Astrocyte (in vitro differentiated cells and primary cell): ENCODE measurements around the gene IDUA. TPM values are rescaled to one million over a fixed set of nuclear protein-coding genes. Genes with fewer than 3 reads are reported as not detected.

Experiments
- DNase-seq: peaks from one replicate; pipeline ENCODE4 v3.0.0-alpha.2; 2010; ENCODE audit warnings: low read depth
- FAIRE-seq: peaks from 2 replicates; lab custom pipeline; 2011; peaks lifted over from hg19 to GRCh38; lab: Jason Lieb, UNC
- H2AFZ ChIP-seq: 2 replicates; pipeline ENCODE4 v1.6.0; 2012; ENCODE audit warnings: low read depth, low read length, inconsistent platforms
- H3K27ac ChIP-seq: 2 replicates; pipeline ENCODE4 v1.5.1; 2011; ENCODE audit warnings: low read depth, low read length, inconsistent platforms
- H3K27me3 ChIP-seq: 2 replicates; pipeline ENCODE4 v1.6.0; 2011; ENCODE audit warnings: low read length, inconsistent platforms; ENCODE audit not compliant: insufficient read depth
- H3K36me3 ChIP-seq: 2 replicates; pipeline ENCODE4 v1.5.1; 2011; ENCODE audit warnings: low read length, inconsistent platforms; ENCODE audit not compliant: insufficient read depth
- H3K4me1 ChIP-seq: 2 replicates; pipeline ENCODE4 v1.5.1; 2011; ENCODE audit warnings: low read length, inconsistent platforms; ENCODE audit not compliant: insufficient read depth
- H3K4me2 ChIP-seq: 2 replicates; pipeline ENCODE4 v1.6.0; 2012; ENCODE audit warnings: low read length, inconsistent platforms
- H3K4me3 ChIP-seq: 2 replicates; pipeline ENCODE4 v1.5.1; 2011; ENCODE audit warnings: low read depth, mild to moderate bottlenecking, low read length, inconsistent platforms; ENCODE audit not compliant: insufficient read depth
- H3K79me2 ChIP-seq: 2 replicates; pipeline ENCODE4 v1.6.0; 2012; ENCODE audit warnings: mild to moderate bottlenecking, low read length, inconsistent platforms; ENCODE audit not compliant: insufficient read depth
- H3K9ac ChIP-seq: 2 replicates; pipeline ENCODE4 v1.6.0; 2012; ENCODE audit warnings: mild to moderate bottlenecking, low read length, inconsistent platforms
- H3K9me3 ChIP-seq: 2 replicates; pipeline ENCODE4 v1.5.1; 2012; ENCODE audit warnings: low read depth, mild to moderate bottlenecking, low read length, inconsistent platforms; ENCODE audit not compliant: insufficient read depth
- H4K20me1 ChIP-seq: 2 replicates; pipeline ENCODE4 v1.6.0; 2012; ENCODE audit warnings: low read length, inconsistent platforms; ENCODE audit not compliant: insufficient read depth
- H3K27ac Mint-ChIP-seq: one replicate; pipeline ENCODE4 v1.8.0; 2021; ENCODE audit warnings: mild to moderate bottlenecking, mixed read lengths; ENCODE audit not compliant: unreplicated experiment
- H3K27me3 Mint-ChIP-seq: one replicate; pipeline ENCODE4 v1.8.0; 2021; ENCODE audit warnings: low read depth, mixed read lengths; ENCODE audit not compliant: unreplicated experiment
- H3K36me3 Mint-ChIP-seq: one replicate; pipeline ENCODE4 v1.8.0; 2021; ENCODE audit warnings: low read depth, mixed read lengths; ENCODE audit not compliant: unreplicated experiment
- H3K4me1 Mint-ChIP-seq: one replicate; pipeline ENCODE4 v1.8.0; 2021; ENCODE audit warnings: low read depth, mixed read lengths; ENCODE audit not compliant: unreplicated experiment
- H3K4me3 Mint-ChIP-seq: one replicate; pipeline ENCODE4 v1.8.0; 2021; ENCODE audit warnings: mild to moderate bottlenecking, moderate library complexity, mixed read lengths; ENCODE audit not compliant: unreplicated experiment
- H3K9me3 Mint-ChIP-seq: one replicate; pipeline ENCODE4 v1.8.0; 2021; ENCODE audit warnings: mild to moderate bottlenecking, mixed read lengths; ENCODE audit not compliant: unreplicated experiment
- CTCF ChIP-seq: IDR thresholded peaks from 2 replicates; pipeline ENCODE4 v1.5.1; 2011; ENCODE audit warnings: low read depth, mild to moderate bottlenecking, inconsistent platforms, low read length, moderate library complexity; ENCODE audit not compliant: insufficient read depth
- EZH2 ChIP-seq: IDR thresholded peaks from 2 replicates; pipeline ENCODE4 v1.6.1; 2012; ENCODE audit warnings: mild to moderate bottlenecking, low read length, inconsistent platforms; ENCODE audit not compliant: insufficient read depth
- total RNA-seq: library from RNA; stranded (reverse); gene quantifications from 2 replicates; pipeline ENCODE4 v1.2.1, GENCODE V29; 2021

Gene IDUA
- total RNA-seq, 1 donor from 2014 or later: 20.5 TPM

GRCh38 chr4:951594-952468 is 35.0 kb upstream of the IDUA start:
- Mint-ChIP-seq H3K27me3 (peaks cover 3% of the 10 kb centered on the region), H3K9me3 (no peaks in the 10 kb centered on the region), H3K4me1 (no peaks in the 10 kb centered on the region), H3K36me3 (peaks cover 7% of the 10 kb centered on the region), H3K4me3 (no peak overlapping the region), H3K27ac (no peak overlapping the region)
- TF ChIP-seq CTCF (no peak), EZH2 (no peak)
- Histone ChIP-seq H2AFZ (no peak overlapping the region), H3K9ac (no peak overlapping the region), H3K27me3 (no peaks in the 10 kb centered on the region), H3K27ac (no peak overlapping the region), H3K9me3 (no peaks in the 10 kb centered on the region), H3K4me3 (no peak overlapping the region), H3K79me2 (no peaks in the 10 kb centered on the region), H3K4me1 (no peaks in the 10 kb centered on the region), H3K36me3 (no peaks in the 10 kb centered on the region), H4K20me1 (peaks cover 25% of the 10 kb centered on the region), H3K4me2 (no peak overlapping the region)
- DNase-seq (no peak), FAIRE-seq (no peak)

GRCh38 chr4:952881-953573 is 33.8 kb upstream of the IDUA start:
- H3K27me3 Mint-ChIP-seq: peaks cover 3% of the 10 kb centered on the region
- no peaks in the 10 kb centered on the region for H3K79me2 ChIP-seq
- no peak overlapping the region for H3K4me2 ChIP-seq
- H3K27me3 ChIP-seq: no peaks in the 10 kb centered on the region
- peak overlapping the region; percentile 69 for H3K27ac Mint-ChIP-seq
- DNase-seq (no peak), FAIRE-seq (no peak)
- H3K4me3 ChIP-seq: no peak overlapping the region
- H3K9ac ChIP-seq: no peak overlapping the region
- no peaks in the 10 kb centered on the region for H3K9me3 Mint-ChIP-seq
- no peaks in the 10 kb centered on the region for H3K9me3 ChIP-seq
- peaks cover 16% of the 10 kb centered on the region for H4K20me1 ChIP-seq
- no peaks in the 10 kb centered on the region for H3K4me1 ChIP-seq
- no peaks in the 10 kb centered on the region for H3K36me3 ChIP-seq
- H3K4me3 Mint-ChIP-seq: no peak overlapping the region
- H3K36me3 Mint-ChIP-seq: peaks cover 7% of the 10 kb centered on the region
- H3K4me1 Mint-ChIP-seq: no peaks in the 10 kb centered on the region
- TF ChIP-seq CTCF (no peak), EZH2 (no peak)
- H3K27ac ChIP-seq: no peak overlapping the region
- H2AFZ ChIP-seq: no peak overlapping the region
